Osteoblast (primary cell): ENCODE results near the gene FBXO41. TPM values are rescaled to one million over a fixed set of nuclear protein-coding genes. Genes with fewer than 3 reads are reported as not detected.

Source experiments
- DNase-seq: peaks from one replicate; pipeline ENCODE4 v3.0.0; 2011; ENCODE audit warnings: low spot score, mixed read lengths; ENCODE audit not compliant: insufficient read length; ENCODE audit errors: missing footprints
- H2AFZ ChIP-seq: 2 replicates; pipeline ENCODE4 v1.6.0; 2011; ENCODE audit warnings: mild to moderate bottlenecking, low read length
- H3K27ac ChIP-seq: 2 replicates; pipeline ENCODE4 v1.5.1; 2011; ENCODE audit warnings: mild to moderate bottlenecking, low read depth, low read length, moderate library complexity
- H3K27me3 ChIP-seq: 2 replicates; pipeline ENCODE4 v1.6.0; 2012; ENCODE audit warnings: mild to moderate bottlenecking, control low read depth, inconsistent platforms, low read length, moderate library complexity; ENCODE audit not compliant: insufficient read depth
- H3K36me3 ChIP-seq: 2 replicates; pipeline ENCODE4 v1.5.1; 2011; ENCODE audit warnings: mild to moderate bottlenecking, low read length, control low read depth, moderate library complexity; ENCODE audit not compliant: insufficient read depth
- H3K4me1 ChIP-seq: 2 replicates; pipeline ENCODE4 v1.5.1; 2011; ENCODE audit warnings: mild to moderate bottlenecking, low read length, control low read depth, moderate library complexity; ENCODE audit not compliant: insufficient read depth
- H3K4me2 ChIP-seq: 2 replicates; pipeline ENCODE4 v1.6.0; 2011; ENCODE audit warnings: mild to moderate bottlenecking, low read length; ENCODE audit not compliant: insufficient read depth
- H3K4me3 ChIP-seq: fragments of 200-600 bp; sonication (generic); 3 replicates; pipeline ENCODE4 v1.5.1; 2012; ENCODE audit warnings: mild to moderate bottlenecking, low read length, inconsistent platforms; ENCODE audit not compliant: insufficient read depth
- H3K79me2 ChIP-seq: 2 replicates; pipeline ENCODE4 v1.6.0; 2012; ENCODE audit warnings: mild to moderate bottlenecking, low read length, control low read depth, inconsistent platforms; ENCODE audit not compliant: insufficient read depth
- H3K9me3 ChIP-seq: 2 replicates; pipeline ENCODE4 v1.5.1; 2011; ENCODE audit warnings: low read depth, low read length, control low read depth
- H4K20me1 ChIP-seq: 2 replicates; pipeline ENCODE4 v1.6.0; 2012; ENCODE audit warnings: mild to moderate bottlenecking, low read length, control low read depth; ENCODE audit not compliant: insufficient read depth
- small RNA-seq: library from RNA; depleted of rRNA; stranded (forward); fragments of <200 nt; gene quantifications from one replicate; pipeline ENCODE3, GENCODE V24; 2012
- total RNA-seq: library from RNA; depleted of rRNA; stranded (reverse); fragments of >200 nt; gene quantifications from 2 replicates; pipeline ENCODE4 v1.2.3, GENCODE V29; 2012
- TF ChIP-seq, protein P1 (sequence below): IDR thresholded peaks from 2 replicates; pipeline ENCODE4 v1.5.1; 2011; ENCODE audit warnings: mild to moderate bottlenecking, low read depth, low read length, moderate library complexity; ENCODE audit errors: extremely low read depth

Gene FBXO41
- total RNA-seq, 1 donor = 0.36 TPM

DNA sequence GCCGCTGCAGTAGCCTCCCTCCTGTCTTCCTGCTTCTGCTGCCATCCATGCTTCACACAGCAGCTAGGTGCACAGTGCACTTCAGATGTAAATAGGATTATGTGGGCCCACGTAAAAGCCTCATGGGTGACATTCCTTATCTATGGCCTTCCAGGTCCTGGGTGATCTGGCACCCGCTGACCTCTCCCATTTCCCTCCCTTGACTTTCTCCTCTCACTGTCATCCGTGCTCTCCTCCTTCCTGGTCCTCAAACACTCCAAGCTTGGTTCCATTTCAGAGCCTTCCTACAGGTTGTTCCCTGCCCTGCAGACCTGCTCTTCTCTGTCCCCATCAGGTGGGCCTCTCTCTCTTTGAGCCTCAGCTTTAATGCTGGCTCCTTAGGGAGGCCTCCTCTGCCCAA is 74.3 kb downstream of the FBXO41 start:
- H2AFZ ChIP-seq = no peak overlapping the region
- no peaks in the 10 kb centered on the region for H3K9me3 ChIP-seq
- no peak overlapping the region for H3K27ac ChIP-seq
- peaks cover 13% of the 10 kb centered on the region for H3K4me1 ChIP-seq
- no peaks in the 10 kb centered on the region for H4K20me1 ChIP-seq
- H3K27me3 ChIP-seq = peaks cover 14% of the 10 kb centered on the region
- DNase-seq = peak; percentile 57
- no peak overlapping the region for H3K4me2 ChIP-seq
- H3K79me2 ChIP-seq = peaks cover 12% of the 10 kb centered on the region
- H3K36me3 ChIP-seq = no peaks in the 10 kb centered on the region
- TF ChIP-seq, protein P1, sequence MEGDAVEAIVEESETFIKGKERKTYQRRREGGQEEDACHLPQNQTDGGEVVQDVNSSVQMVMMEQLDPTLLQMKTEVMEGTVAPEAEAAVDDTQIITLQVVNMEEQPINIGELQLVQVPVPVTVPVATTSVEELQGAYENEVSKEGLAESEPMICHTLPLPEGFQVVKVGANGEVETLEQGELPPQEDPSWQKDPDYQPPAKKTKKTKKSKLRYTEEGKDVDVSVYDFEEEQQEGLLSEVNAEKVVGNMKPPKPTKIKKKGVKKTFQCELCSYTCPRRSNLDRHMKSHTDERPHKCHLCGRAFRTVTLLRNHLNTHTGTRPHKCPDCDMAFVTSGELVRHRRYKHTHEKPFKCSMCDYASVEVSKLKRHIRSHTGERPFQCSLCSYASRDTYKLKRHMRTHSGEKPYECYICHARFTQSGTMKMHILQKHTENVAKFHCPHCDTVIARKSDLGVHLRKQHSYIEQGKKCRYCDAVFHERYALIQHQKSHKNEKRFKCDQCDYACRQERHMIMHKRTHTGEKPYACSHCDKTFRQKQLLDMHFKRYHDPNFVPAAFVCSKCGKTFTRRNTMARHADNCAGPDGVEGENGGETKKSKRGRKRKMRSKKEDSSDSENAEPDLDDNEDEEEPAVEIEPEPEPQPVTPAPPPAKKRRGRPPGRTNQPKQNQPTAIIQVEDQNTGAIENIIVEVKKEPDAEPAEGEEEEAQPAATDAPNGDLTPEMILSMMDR = no peak
- no peak overlapping the region for H3K4me3 ChIP-seq

DNA sequence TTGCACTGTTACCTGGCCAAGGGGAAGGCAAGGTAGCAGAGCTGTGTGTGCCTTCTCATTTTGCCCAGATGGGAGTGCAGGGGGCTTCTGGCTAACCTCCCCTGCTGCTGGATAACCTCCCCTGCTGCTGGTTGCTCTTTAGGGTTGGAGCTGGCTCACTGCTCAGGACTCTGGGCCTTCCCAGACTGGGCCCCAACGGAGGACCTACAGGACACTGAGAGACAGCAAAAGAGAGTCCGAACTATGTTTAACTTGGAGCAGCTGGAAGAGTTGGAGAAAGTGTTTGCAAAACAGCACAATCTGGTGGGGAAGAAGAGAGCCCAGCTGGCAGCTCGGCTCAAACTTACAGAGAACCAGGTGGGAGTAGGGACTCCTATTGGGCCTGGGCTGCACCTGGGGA is 76.0 kb downstream of the FBXO41 start:
- TF ChIP-seq, protein P1 = no peak
- Histone ChIP-seq H4K20me1 (no peaks in the 10 kb centered on the region), H3K4me3 (no peak overlapping the region), H3K4me2 (no peak overlapping the region), H3K27ac (no peak overlapping the region), H3K4me1 (peaks cover 7% of the 10 kb centered on the region), H3K9me3 (no peaks in the 10 kb centered on the region), H3K36me3 (no peaks in the 10 kb centered on the region), H3K79me2 (no peaks in the 10 kb centered on the region), H2AFZ (no peak overlapping the region), H3K27me3 (peaks cover 24% of the 10 kb centered on the region)
- no peak for DNase-seq

DNA sequence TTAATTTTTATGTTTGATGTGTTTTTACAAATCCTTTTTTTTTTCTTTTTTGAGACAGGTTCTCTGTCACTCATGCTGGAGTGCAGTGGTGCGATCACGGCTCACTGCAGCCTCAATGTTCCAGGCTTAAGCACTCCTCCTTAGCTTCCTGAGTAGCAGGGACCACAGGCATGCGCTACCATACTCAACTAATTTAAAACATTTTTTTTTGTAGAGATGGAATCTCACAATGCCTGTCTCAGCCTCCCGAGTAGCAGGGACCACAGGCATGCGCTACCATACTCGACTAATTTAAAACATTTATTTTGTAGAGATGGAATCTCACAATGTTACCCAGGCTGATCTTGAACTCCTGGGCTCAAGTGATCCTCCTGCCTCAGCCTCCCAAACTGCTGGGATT is 78.7 kb downstream of the FBXO41 start:
- peaks cover 50% of the 10 kb centered on the region for H3K27me3 ChIP-seq

More for the DNA sequence above, 78.7 kb downstream of the FBXO41 start:
- no peak for DNase-seq
- Histone ChIP-seq H3K9me3 (no peaks in the 10 kb centered on the region), H3K4me3 (no peak overlapping the region), H3K4me2 (no peak overlapping the region), H3K79me2 (no peaks in the 10 kb centered on the region), H3K27ac (no peak overlapping the region), H3K36me3 (no peaks in the 10 kb centered on the region), H3K4me1 (no peaks in the 10 kb centered on the region), H2AFZ (no peak overlapping the region), H4K20me1 (no peaks in the 10 kb centered on the region)
- TF ChIP-seq, protein P1 = no peak

Small RNA genes within 50 kb of the gene (small RNA-seq; reads per million reads assigned to genes)
- not detected for gene RNU6-111P

Other genes starting within 250 kb of the FBXO41 start
- gene SFXN5, start 212.8 kb downstream of the FBXO41 start, total RNA-seq = 13.8 and 17.0 TPM in 2 replicates
- 53.9 and 59.0 TPM in 2 replicates for gene RAB11FIP5, start 171.5 kb downstream of the FBXO41 start, total RNA-seq
- gene NOTO, start 81.9 kb downstream of the FBXO41 start, total RNA-seq = not detected in 2 replicates
- 16.5 and 17.4 TPM in 2 replicates for gene SMYD5, start 70.2 kb downstream of the FBXO41 start, total RNA-seq
- gene PRADC1, start 51.2 kb downstream of the FBXO41 start, total RNA-seq = 11.2 and 15.9 TPM in 2 replicates
- 180 and 200 TPM in 2 replicates for gene CCT7, start 50.2 kb downstream of the FBXO41 start, total RNA-seq
- not detected in 2 replicates for gene EGR4, start 9.1 kb upstream of the FBXO41 start, total RNA-seq
- 22.1 and 26.5 TPM in 2 replicates for gene ALMS1, start 101.4 kb upstream of the FBXO41 start, total RNA-seq